HG03175 (cell line): ENCODE data around the gene ESPL1.

Source experiments
- ATAC-seq: cut with Tn5 transposase; IDR thresholded peaks from one replicate; pipeline ENCODE4 v1.9.1; 2021; ENCODE audit warnings: mild to moderate bottlenecking, moderate library complexity; ENCODE audit not compliant: unreplicated experiment

ESPL1 gene

GRCh38 chr12:53230108-53230845, 37.8 kb upstream of the ESPL1 start:
- no peak for ATAC-seq

GRCh38 chr12:53231671-53231920, 36.5 kb upstream of the ESPL1 start:
- ATAC-seq, result no peak

- no peak for ATAC-seq
These were observed 36.0 kb upstream of the ESPL1 start, which contains the start of gene RARG for GRCh38 chr12:53231921-53232645. RARG (minus strand) TSS chr12:53232209; CDS start chr12:53227545, 4,664 bp downstream.

GRCh38 chr12:53232646-53233461, 35.2 kb upstream of the ESPL1 start:
- ATAC-seq, result no peak

- no peak for ATAC-seq
These were observed 34.4 kb upstream of the ESPL1 start for GRCh38 chr12:53233671-53234121.

- no peak for ATAC-seq
These were observed 33.7 kb upstream of the ESPL1 start for GRCh38 chr12:53234271-53234914.

GRCh38 chr12:53235164-53235563, 32.9 kb upstream of the ESPL1 start:
- ATAC-seq, result no peak

- no peak for ATAC-seq
These were observed 32.2 kb upstream of the ESPL1 start for GRCh38 chr12:53235742-53236442.

- no peak for ATAC-seq
These were observed 31.5 kb upstream of the ESPL1 start for GRCh38 chr12:53236443-53237111.

- no peak for ATAC-seq
These were observed 28.3 kb upstream of the ESPL1 start for GRCh38 chr12:53239643-53240258.

GRCh38 chr12:53241623-53242412, 26.3 kb upstream of the ESPL1 start:
- no peak for ATAC-seq

- no peak for ATAC-seq
These were observed 23.8 kb upstream of the ESPL1 start for GRCh38 chr12:53244337-53244736.

- ATAC-seq, result no peak
These were observed 22.8 kb upstream of the ESPL1 start for GRCh38 chr12:53245286-53245685.

GRCh38 chr12:53251477-53252348, 16.4 kb upstream of the ESPL1 start:
- peak; percentile 75 for ATAC-seq

- ATAC-seq, result no peak
These were observed 15.7 kb upstream of the ESPL1 start for GRCh38 chr12:53252349-53252916.

- no peak for ATAC-seq
These were observed 14.8 kb upstream of the ESPL1 start for GRCh38 chr12:53253298-53253697.

GRCh38 chr12:53254816-53255545, 13.1 kb upstream of the ESPL1 start:
- no peak for ATAC-seq
